Tibial nerve (tissue), 3 donors: ENCODE results near the gene TUBA3E.
"Not testable (repeated sequence)": the region's sequence is repeated elsewhere in the genome, so short reads cannot be mapped to it uniquely, and the experiment has no call there.

Experiments
- CTCF ChIP-seq, 5 experiments: fragments of 200-600 bp in 3 of 5; fragments of 450-650 bp in 2 of 5; sonication (generic) in 3 of 5; IDR thresholded peaks; one replicate each; pipeline ENCODE4 v1.5.1; 2016 to 2019; ENCODE audit warnings: antibody characterized with exemption in 5 of 5, mild to moderate bottlenecking in 3 of 5, moderate library complexity in 2 of 5
- POLR2A ChIP-seq, 2 donors: fragments of 450-650 bp; IDR thresholded peaks; one replicate each; pipeline ENCODE4 v1.6.1; 2017; ENCODE audit warnings: antibody characterized with exemption in 2 of 2, mild to moderate bottlenecking in 2 of 2, moderate library complexity in 2 of 2

- not testable (repeated sequence) for TF ChIP-seq CTCF, POLR2A (IDR thresholded peaks at IDR 0.05)
Measured at GRCh38 chr2:130193824-130194223, 4.4 kb downstream of the TUBA3E start.
